ENCODE measurements around the gene NR2F1-AS1. TPM values are rescaled to one million over a fixed set of nuclear protein-coding genes. Genes with fewer than 3 reads are reported as not detected.

NR2F1-AS1 gene
- polyA plus RNA-seq, 6 donors from 2014 or later: not detected

GRCh38 chr5:93583768-93584595 lies 3.0 kb upstream of the NR2F1-AS1 start:
- Mint-ChIP-seq H3K36me3 (peaks cover 4 to 24% of the 10 kb centered on the region in 2 donors), H3K27me3 (peaks cover 28 to 46% (median 32%) of the 10 kb centered on the region in 3 donors), H3K4me3 (peak overlapping the region in 5 of 8 donors; percentile 9 to 66 (median 44)), H3K9me3 (peaks cover 6 to 25% (median 8%) of the 10 kb centered on the region in 7 donors), H3K4me1 (peaks cover 24 to 30% (median 28%) of the 10 kb centered on the region in 3 donors), H3K27ac (peak overlapping the region in 1 of 6 donors; percentile 71)
- DNase-seq (no peak), ATAC-seq (ENCODE audit: low read depth in 2 of 2) (peak; percentile 45 to 49)

- no peak overlapping the region for H3K4me3 Mint-ChIP-seq
- H3K36me3 Mint-ChIP-seq: peaks cover 4 to 18% of the 10 kb centered on the region in 2 donors
- peaks cover 27 to 44% (median 33%) of the 10 kb centered on the region in 3 donors for H3K27me3 Mint-ChIP-seq
- peak overlapping the region in 1 of 6 donors; percentile 71 for H3K27ac Mint-ChIP-seq
- ATAC-seq (ENCODE audit: low read depth in 2 of 2) (no peak), DNase-seq (no peak)
- H3K4me1 Mint-ChIP-seq: peaks cover 25 to 29% (median 28%) of the 10 kb centered on the region in 3 donors
- peaks cover 3 to 20% (median 5%) of the 10 kb centered on the region in 7 donors for H3K9me3 Mint-ChIP-seq
These were observed 2.4 kb upstream of the NR2F1-AS1 start for GRCh38 chr5:93583439-93583767.

GRCh38 chr5:93582677-93583438 lies 1.8 kb upstream of the NR2F1-AS1 start, which contains the start of gene NR2F1:
NR2F1 (plus strand) TSS chr5:93583222; CDS start chr5:93585024, 1,802 bp downstream.
- no peak for DNase-seq
- H3K4me1 Mint-ChIP-seq: peaks cover 27 to 33% (median 30%) of the 10 kb centered on the region in 3 donors
- ATAC-seq (ENCODE audit: low read depth in 2 of 2): no peak
- no peak within 1 kb of the TSS for H3K4me3 Mint-ChIP-seq
- H3K27me3 Mint-ChIP-seq: peaks cover 27 to 44% (median 34%) of the 10 kb centered on the region in 3 donors
- H3K27ac Mint-ChIP-seq: peak within 1 kb of the TSS in 1 of 6 donors; percentile 71
- peaks cover 2 to 17% (median 5%) of the 10 kb centered on the region in 7 donors for H3K9me3 Mint-ChIP-seq
- H3K36me3 Mint-ChIP-seq: peaks cover 4 to 17% of the 10 kb centered on the region in 2 donors

- DNase-seq (no peak), ATAC-seq (ENCODE audit: low read depth in 2 of 2) (no peak)
- Mint-ChIP-seq H3K9me3 (peaks cover 0 to 9% (median 0%) of the 10 kb centered on the region in 7 donors), H3K27ac (no peak overlapping the region), H3K36me3 (peaks cover 4 to 17% of the 10 kb centered on the region in 2 donors), H3K4me1 (peaks cover 25 to 33% (median 25%) of the 10 kb centered on the region in 3 donors), H3K27me3 (peaks cover 29 to 45% (median 36%) of the 10 kb centered on the region in 3 donors), H3K4me3 (no peak overlapping the region)
These were observed 1.1 kb upstream of the NR2F1-AS1 start for GRCh38 chr5:93582167-93582462.

- Mint-ChIP-seq H3K27me3 (peaks cover 35 to 53% (median 44%) of the 10 kb centered on the region in 3 donors), H3K9me3 (peaks cover 0 to 3% (median 0%) of the 10 kb centered on the region in 7 donors), H3K4me1 (peaks cover 17 to 26% (median 20%) of the 10 kb centered on the region in 3 donors), H3K27ac (peak overlapping the region in 4 of 6 donors; percentile 14 to 83 (median 81)), H3K36me3 (peaks cover 0 to 8% of the 10 kb centered on the region in 2 donors), H3K4me3 (peak overlapping the region in 6 of 8 donors; percentile 58 to 90 (median 84))
- DNase-seq (no peak), ATAC-seq (ENCODE audit: low read depth in 2 of 2) (peak in 1 of 2 donors; percentile 16)
These were observed 724 bp downstream of the NR2F1-AS1 start for GRCh38 chr5:93580063-93580926.

GRCh38 chr5:93579692-93580062 lies 1.3 kb downstream of the NR2F1-AS1 start:
- ATAC-seq (ENCODE audit: low read depth in 2 of 2) (peak in 1 of 2 donors; percentile 2), DNase-seq (no peak)
- Mint-ChIP-seq H3K9me3 (peaks cover 0 to 3% (median 0%) of the 10 kb centered on the region in 7 donors), H3K4me1 (peaks cover 16 to 26% (median 20%) of the 10 kb centered on the region in 3 donors), H3K27me3 (peaks cover 40 to 58% (median 51%) of the 10 kb centered on the region in 3 donors), H3K36me3 (peaks cover 0 to 8% of the 10 kb centered on the region in 2 donors), H3K27ac (peak overlapping the region in 1 of 6 donors; percentile 82), H3K4me3 (peak overlapping the region in 5 of 8 donors; percentile 58 to 90 (median 74))

GRCh38 chr5:93578813-93579691 lies 2.0 kb downstream of the NR2F1-AS1 start:
- Mint-ChIP-seq H3K36me3 (peaks cover 0 to 8% of the 10 kb centered on the region in 2 donors), H3K27ac (peak overlapping the region in 1 of 6 donors; percentile 44), H3K9me3 (peaks cover 0 to 7% (median 0%) of the 10 kb centered on the region in 7 donors), H3K27me3 (peaks cover 46 to 64% (median 57%) of the 10 kb centered on the region in 3 donors), H3K4me3 (peak overlapping the region in 6 of 8 donors; percentile 6 to 74 (median 64)), H3K4me1 (peaks cover 16 to 26% (median 20%) of the 10 kb centered on the region in 3 donors)
- DNase-seq: no peak
- no peak for ATAC-seq (ENCODE audit: low read depth in 2 of 2)

- Mint-ChIP-seq H3K4me3 (peak overlapping the region in 7 of 8 donors; percentile 25 to 75 (median 41)), H3K9me3 (peaks cover 0 to 12% (median 5%) of the 10 kb centered on the region in 7 donors), H3K27ac (peak overlapping the region in 1 of 6 donors; percentile 81), H3K36me3 (peaks cover 0 to 17% of the 10 kb centered on the region in 2 donors), H3K27me3 (peaks cover 55 to 74% (median 66%) of the 10 kb centered on the region in 3 donors), H3K4me1 (peaks cover 19 to 34% (median 20%) of the 10 kb centered on the region in 3 donors)
- DNase-seq (no peak), ATAC-seq (ENCODE audit: low read depth in 2 of 2) (no peak)
These were observed 2.9 kb downstream of the NR2F1-AS1 start for GRCh38 chr5:93577854-93578812.

- DNase-seq (no peak), ATAC-seq (ENCODE audit: low read depth in 2 of 2) (no peak)
- peaks cover 19 to 41% (median 22%) of the 10 kb centered on the region in 3 donors for H3K4me1 Mint-ChIP-seq
- H3K4me3 Mint-ChIP-seq: peak overlapping the region in 2 of 8 donors; percentile 25 to 53
- peak overlapping the region in 2 of 6 donors; percentile 37 to 51 for H3K27ac Mint-ChIP-seq
- H3K36me3 Mint-ChIP-seq: peaks cover 0 to 17% of the 10 kb centered on the region in 2 donors
- peaks cover 0 to 14% (median 8%) of the 10 kb centered on the region in 7 donors for H3K9me3 Mint-ChIP-seq
- peaks cover 64 to 83% (median 74%) of the 10 kb centered on the region in 3 donors for H3K27me3 Mint-ChIP-seq
These were observed 3.8 kb downstream of the NR2F1-AS1 start for GRCh38 chr5:93576994-93577853.

Data from naive B cell (primary cell).